Activated CD4-positive, alpha-beta T cell treated with anti-CD3 and anti-CD28 coated beads, Interleukin-2, amount 50 U/mL, for 48 hours (primary cell): ENCODE measurements around the gene MYO1D.
"Not testable (repeated sequence)": the region's sequence is repeated elsewhere in the genome, so short reads cannot be mapped to it uniquely, and the experiment has no call there.

Experiments used
- DNase-seq, 2 experiments: peaks; one replicate each; pipeline ENCODE4 v3.0.0-alpha.2; 2020

MYO1D gene

DNA sequence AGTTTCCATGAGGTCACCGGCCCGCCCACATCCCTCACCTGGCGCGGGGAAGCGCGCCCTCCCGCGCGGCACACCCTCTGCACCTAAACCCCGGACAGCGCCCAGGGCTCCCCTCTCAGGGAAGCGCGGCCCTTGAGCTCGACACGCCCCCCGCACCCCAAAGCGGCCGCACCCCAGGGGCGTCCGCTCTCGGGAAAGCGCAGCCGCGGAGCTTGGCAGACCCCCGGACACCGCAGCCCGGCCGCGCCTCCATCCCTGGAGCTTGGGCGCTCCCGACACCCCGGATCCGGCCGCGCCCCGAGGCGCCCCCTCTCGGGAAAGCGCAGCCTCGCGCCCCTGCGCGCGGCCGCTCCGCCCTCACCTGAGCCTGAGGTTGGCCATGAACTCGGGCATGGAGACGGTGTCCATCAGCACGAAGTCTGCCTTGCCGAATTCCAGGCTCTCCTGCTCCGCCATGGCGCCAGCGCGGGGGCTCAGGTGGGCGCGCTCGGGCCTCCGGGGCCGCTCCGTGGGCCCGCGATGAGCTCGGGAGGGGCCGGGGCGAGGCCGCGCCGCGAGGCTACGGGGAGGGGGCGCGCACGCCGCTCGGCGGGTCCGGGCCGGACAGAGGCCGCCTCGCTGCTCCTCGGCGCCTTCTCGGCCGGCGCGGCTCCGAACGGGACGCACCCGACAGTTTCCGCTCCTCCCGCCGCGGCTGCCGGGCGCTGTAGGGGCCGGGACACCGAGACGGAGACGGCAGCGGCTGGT lies at the start of gene MYO1D:
TSS of gene MYO1D (minus strand) at position 708 of the 747 bp plus-strand sequence. CDS start at position 456, 252 bp downstream.
- DNase-seq: peak; percentile 77 to 85

DNA sequence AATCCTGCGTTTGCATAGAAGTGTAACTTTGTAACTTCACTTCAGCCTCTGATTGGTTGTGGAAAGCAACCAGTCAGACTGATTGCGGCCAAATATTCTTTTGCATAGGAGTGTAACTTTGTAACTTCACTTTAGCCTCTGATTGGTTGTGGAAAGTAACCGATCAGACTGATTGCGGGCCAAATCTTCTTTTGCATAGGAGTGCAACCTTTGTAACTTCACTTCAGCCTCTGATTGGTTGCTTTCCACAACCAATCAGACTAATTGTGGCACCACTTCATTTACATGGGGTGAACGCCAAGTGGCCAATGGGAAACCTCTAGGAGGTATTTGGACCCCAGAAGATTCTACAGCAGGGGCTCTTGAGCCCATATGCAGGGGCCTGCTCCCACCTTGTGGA lies 49.3 kb upstream of the MYO1D start:
- no peak for DNase-seq

DNA sequence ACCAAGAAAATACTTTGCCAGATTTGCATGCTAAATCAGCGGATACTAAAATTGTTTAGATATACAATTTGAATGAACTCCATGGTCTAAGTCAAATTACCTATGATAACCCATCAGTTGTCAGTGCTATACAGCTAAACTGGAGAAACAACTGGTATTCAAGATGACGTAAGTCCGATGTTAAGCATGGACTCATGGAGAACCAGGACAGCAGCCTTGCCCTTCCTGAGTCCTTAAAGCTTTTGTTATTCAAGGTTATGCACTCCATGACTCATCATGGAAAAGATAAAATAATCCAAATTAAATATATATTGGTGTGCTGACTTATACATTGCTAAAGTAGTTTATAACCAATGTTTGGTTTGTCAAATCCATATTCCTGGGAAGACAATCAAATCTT lies 47.0 kb upstream of the MYO1D start:
- DNase-seq: not testable (repeated sequence)

- DNase-seq: no peak
Observed at GRCh38 chr17:32921017-32921416, 44.1 kb upstream of the MYO1D start.

GRCh38 chr17:32920293-32920692 lies 43.4 kb upstream of the MYO1D start:
- no peak for DNase-seq

DNA sequence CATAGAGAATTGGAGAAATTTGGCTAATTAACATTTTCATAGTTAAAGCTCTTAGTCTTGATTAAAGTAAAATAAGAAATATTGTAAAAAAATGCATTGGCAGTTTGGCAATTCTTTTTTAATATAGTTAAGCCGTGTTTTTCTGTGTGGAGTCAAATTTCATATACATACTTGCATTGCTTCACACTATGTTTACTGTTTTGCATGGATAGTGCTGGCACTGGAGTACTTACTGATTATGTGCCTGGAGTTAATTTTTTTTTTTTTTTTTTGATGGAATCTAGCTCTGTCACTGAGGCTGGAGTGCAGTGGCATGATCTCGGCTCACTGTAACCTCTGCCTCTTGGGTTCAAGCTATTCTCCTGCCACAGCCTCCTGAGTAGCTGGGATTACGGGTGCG lies 43.0 kb upstream of the MYO1D start:
- not testable (repeated sequence) for DNase-seq

DNA sequence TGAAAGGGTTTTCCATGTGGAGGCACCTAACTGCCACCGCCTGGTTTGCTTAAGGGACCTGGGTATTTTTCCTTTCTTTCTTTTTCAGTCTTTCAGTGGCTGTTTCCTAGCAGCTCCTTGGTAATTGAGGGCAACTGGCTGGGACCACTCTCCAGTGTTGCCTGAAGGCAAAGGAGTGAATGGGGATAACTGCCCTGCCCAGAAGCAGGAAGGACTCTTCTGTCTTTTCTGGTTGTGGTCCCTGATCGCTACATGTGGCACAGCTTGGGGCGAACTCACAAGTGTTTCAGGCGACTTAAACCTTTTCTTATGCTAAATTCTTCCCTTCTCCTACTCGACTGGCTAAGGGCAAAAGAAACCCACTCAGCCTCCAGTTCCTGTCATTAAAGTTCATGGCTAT lies 40.9 kb upstream of the MYO1D start:
- DNase-seq: no peak

- DNase-seq: no peak
Observed at GRCh38 chr17:32917081-32917480, 40.2 kb upstream of the MYO1D start.

GRCh38 chr17:32916134-32916533 lies 39.2 kb upstream of the MYO1D start:
- DNase-seq: no peak

DNA sequence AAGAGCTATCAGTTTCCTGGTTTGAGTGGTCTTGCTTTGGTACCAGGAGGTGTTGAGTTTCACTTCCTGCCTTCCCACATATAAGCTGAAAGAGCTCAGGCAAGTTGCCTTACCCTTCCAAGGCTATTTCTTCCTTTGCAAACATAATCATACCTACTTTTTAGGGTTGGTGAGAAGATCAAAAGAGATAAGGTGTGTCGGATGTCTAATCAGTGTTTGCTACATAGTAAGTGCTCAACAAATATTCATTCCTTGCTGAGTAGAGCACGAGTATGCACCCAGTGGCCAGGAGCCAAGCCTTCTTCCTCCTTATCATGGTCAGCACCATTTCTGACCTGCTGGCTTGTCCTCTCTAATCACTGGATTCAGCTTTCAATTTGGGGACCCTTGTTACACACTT lies 38.3 kb upstream of the MYO1D start:
- DNase-seq: no peak

DNA sequence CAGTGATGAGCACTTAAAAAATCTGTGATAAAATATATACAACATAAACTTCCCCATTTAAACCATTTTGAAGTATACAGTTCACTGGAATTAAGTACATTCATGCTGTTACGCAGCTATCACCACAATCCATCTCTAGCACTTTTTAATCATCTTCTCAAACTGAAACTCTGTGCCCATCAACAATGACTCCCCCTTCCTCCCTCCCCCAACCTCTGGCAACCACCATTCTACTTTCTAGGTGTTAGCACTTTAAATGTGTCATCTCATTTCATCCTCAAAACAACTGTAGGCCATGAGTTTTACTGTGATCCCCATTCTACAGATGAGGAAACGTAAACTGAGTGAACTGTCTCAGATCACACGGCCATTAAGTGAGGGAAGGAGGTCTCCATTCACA lies 37.3 kb upstream of the MYO1D start:
- DNase-seq: peak; percentile 37 to 61

DNA sequence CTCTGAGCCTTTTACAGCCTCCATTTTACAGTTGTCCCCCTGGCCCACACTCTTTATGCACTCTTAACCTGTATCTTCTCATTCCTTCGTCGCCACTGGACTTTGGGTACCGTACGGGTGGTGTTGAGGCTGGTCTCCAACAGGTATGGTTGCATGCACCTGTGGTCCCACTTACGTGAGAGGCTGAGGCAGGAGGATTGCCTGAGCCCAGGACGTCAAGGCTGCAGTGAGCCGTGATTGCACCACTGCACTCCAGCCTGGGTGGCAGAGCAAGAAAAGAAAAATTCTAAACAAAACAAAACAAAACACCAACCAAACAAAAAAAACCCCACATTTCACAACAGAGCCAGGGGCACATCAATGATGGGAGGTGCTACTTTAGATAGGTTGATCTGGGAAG lies 36.7 kb upstream of the MYO1D start:
- no peak for DNase-seq

DNA sequence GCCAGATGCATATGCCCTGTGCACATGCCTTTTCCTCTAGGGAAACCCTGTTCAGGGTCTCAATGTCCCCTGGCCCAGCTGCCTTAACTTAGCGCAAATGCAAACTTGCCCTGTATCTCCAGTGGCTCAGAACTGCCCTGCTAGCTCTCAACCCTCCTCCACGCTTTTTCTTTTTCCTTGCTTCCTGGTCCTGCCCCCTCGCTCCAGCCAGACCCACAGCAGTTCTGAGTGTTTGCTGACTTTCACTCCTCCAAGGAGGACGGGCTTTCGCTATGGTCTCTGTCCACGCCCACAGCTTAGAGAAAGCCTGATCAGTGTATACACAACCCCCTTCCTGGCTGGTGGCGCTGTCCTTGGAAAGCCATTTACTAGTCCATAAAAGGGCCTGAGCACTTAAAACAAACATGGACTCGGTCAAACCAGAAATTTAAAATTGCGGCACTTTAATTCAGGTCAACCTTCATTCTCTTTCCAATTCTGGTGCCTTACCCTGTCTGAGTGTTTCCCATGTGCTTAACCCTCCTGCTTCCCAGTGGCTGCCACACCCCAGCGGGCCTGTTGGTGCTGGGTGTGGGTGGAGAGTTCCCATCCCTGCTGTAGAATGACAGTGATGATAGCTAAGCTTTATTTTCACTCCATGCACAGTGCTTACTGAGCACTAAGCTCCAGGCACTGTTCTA lies 35.4 kb upstream of the MYO1D start:
- no peak for DNase-seq

- DNase-seq: no peak
Observed at GRCh38 chr17:32910769-32911168, 33.8 kb upstream of the MYO1D start.

- DNase-seq: peak; percentile 67 to 79
Observed at GRCh38 chr17:32909787-32910369, 33.0 kb upstream of the MYO1D start.

DNA sequence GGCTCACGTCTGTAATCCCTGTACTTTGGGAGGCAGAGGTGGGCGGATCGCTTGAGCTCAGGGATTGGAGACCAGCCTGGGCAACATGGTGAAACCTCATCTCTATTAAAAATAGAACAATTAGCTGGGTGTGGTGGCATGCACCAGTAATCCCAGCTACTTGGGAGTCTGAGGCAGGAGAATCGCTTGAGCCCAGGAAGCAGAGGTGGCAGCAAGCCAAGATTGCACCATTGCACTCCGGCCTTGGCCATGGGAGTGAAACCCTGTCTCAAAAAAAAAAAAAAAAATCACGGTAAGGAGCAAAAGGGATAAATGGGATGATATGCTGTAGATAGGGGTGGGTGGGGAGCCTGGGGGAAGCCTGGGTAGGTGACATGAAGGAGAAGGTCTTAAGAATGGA lies 30.7 kb upstream of the MYO1D start:
- DNase-seq: no peak

- no peak for DNase-seq
Observed at GRCh38 chr17:32904891-32905290, 28.0 kb upstream of the MYO1D start.

- DNase-seq: peak; percentile 39 to 41
Observed at GRCh38 chr17:32903774-32904673, 27.1 kb upstream of the MYO1D start.

- DNase-seq: no peak
Observed at GRCh38 chr17:32901743-32902142, 24.8 kb upstream of the MYO1D start.

DNA sequence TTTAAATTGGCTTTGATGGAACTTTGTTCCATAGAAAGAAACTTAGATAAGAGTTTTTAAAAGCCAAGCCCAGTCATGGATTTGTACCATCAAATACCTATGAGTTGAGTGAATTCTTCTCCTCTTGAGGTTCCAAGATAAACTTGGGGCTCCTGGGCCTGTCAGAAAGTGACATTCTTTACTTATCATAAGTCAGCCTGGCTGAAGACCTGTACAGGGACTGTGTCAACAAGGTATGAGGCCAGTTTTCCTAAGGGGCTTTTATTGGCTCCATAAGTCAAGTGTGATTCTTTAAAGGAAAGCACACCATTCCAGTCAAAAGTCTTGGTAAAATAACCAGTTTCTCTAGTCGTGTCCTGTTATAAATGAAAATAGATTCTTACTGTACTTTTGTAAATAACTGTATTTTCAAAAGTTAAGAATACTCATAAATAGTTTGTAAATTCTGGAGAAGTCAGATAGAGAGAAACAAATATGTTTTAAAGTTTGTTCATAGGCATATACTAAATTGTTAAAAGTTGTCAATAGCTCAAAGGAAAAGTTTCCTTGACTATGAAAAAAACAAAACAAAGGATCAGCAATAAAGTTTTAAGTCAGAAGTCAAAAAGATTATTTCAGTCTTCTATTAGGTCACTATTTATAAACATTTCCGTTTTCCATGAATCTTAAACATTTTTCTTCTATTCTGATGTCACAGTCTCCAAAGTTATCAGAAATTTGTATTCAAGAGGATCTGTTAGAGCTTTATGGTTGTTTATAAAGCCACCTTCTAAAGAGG lies 22.5 kb upstream of the MYO1D start:
- no peak for DNase-seq

DNA sequence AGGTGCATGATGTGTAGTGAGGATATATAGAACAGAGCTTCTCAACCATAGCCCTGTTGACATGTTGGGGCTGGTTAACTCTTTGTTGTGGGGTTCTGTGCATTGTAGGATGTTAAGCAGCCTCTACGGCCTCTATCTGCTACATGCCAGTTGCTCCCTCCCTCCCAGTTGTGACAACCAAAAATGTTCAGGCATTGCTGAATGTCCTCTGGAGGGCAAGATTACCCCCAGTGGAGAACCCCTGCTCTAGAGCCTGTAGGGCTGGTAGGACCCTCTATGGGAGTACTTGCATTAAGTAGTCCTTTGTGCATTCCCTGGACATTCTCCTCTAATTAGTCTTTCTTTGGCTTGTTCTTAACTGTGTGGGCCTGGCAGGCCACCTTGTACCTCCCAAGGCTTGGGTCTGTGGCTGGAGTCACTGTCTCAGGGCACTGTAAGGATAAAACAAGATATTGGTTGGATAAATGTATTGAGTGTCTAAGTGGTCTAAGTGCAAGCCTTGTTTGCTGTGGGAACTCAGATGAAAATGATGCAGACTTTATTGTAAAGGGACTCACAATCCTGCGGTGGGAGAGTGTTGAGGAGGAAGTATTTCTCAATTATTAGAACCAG lies 19.8 kb upstream of the MYO1D start:
- no peak for DNase-seq

- no peak for DNase-seq
Observed at GRCh38 chr17:32894245-32894644, 17.3 kb upstream of the MYO1D start.
